Gastroesophageal sphincter (tissue), 4 donors: ENCODE results near the gene NELL1. TPM values are rescaled to one million over a fixed set of nuclear protein-coding genes. Genes with fewer than 3 reads are reported as not detected.

Experiments used
- ATAC-seq: fragments of 150-250 bp; one replicate; pipeline ENCODE4 v1.9.1; 2016; ENCODE audit warnings: mild to moderate bottlenecking, moderate library complexity
- H3K27ac ChIP-seq, 4 donors: fragments of 200-600 bp; sonication (generic) in 3 of 4; 1 replicate in 3 of 4; 2 replicates in 1 of 4; pipeline ENCODE4 v1.5.1; 2016 to 2019
- H3K27me3 ChIP-seq: fragments of 200-600 bp; sonication (generic); one replicate; pipeline ENCODE4 v1.5.1; 2019
- H3K36me3 ChIP-seq, 2 donors: fragments of 200-600 bp; sonication (generic); one replicate each; pipeline ENCODE4 v1.5.1; 2019; ENCODE audit warnings: control low read depth in 1 of 2
- H3K4me1 ChIP-seq, 3 donors: fragments of 200-600 bp; sonication (generic); 1 replicate in 2 of 3; 2 replicates in 1 of 3; pipeline ENCODE4 v1.5.1; 2016 to 2019; ENCODE audit warnings: control low read depth in 2 of 3
- H3K4me3 ChIP-seq, 2 donors: fragments of 200-600 bp; sonication (generic); one replicate each; pipeline ENCODE4 v1.5.1; 2019; ENCODE audit warnings: mild to moderate bottlenecking in 1 of 2, moderate library complexity in 1 of 2
- H3K9me3 ChIP-seq, 3 donors: fragments of 200-600 bp; sonication (generic); one replicate each; pipeline ENCODE4 v1.5.1; 2017 to 2019; ENCODE audit warnings: control low read depth in 2 of 3
- CTCF ChIP-seq, 4 experiments: fragments of 200-600 bp in 2 of 4; fragments of 450-650 bp in 2 of 4; sonication (generic) in 1 of 4; IDR thresholded peaks; one replicate each; pipeline ENCODE4 v1.5.1; 2017 to 2019; ENCODE audit warnings: antibody characterized with exemption in 4 of 4, mild to moderate bottlenecking in 2 of 4, moderate library complexity in 2 of 4
- EP300 ChIP-seq: sonication (generic); formaldehyde crosslinking; IDR thresholded peaks from one replicate; pipeline ENCODE4 v1.6.1; 2017; ENCODE audit warnings: antibody characterized with exemption, mild to moderate bottlenecking
- POLR2A ChIP-seq, 2 donors: fragments of 450-650 bp; IDR thresholded peaks; one replicate each; pipeline ENCODE4 v1.6.1; 2017; ENCODE audit warnings: antibody characterized with exemption in 2 of 2, mild to moderate bottlenecking in 2 of 2, moderate library complexity in 1 of 2
- POLR2AphosphoS5 ChIP-seq: sonication (generic); formaldehyde crosslinking; IDR thresholded peaks from one replicate; pipeline ENCODE4 v1.6.1; 2017; ENCODE audit warnings: antibody characterized with exemption
- WGBS, 2 donors: methylation state at CpG; one replicate each; pipeline ENCODE4 v1.1.5; 2018; ENCODE audit warnings: low coverage in 1 of 2; 5-methylcytosine and 5-hydroxymethylcytosine counted together
- total RNA-seq, 4 donors: library from RNA; depleted of rRNA; stranded (reverse); fragments of >200 nt; gene quantifications; one replicate each; pipeline ENCODE4 v1.1.0, GENCODE V29; 2016

NELL1 gene
- total RNA-seq, 4 donors from 2014 or later: 0.27 to 3.0 (median 1.5) TPM

GRCh38 chr11:20990447-20990846 is 321.1 kb downstream of the NELL1 start:
- TF ChIP-seq CTCF (IDR thresholded peaks at IDR 0.05) (no peak), POLR2A (IDR thresholded peaks at IDR 0.05) (no peak), EP300 (no peak), POLR2AphosphoS5 (no peak)
- Histone ChIP-seq H3K4me3 (no peak overlapping the region), H3K9me3 (no peaks in the 10 kb centered on the region), H3K36me3 (no peaks in the 10 kb centered on the region), H3K27ac (no peak overlapping the region), H3K27me3 (no peaks in the 10 kb centered on the region), H3K4me1 (no peaks in the 10 kb centered on the region)
- ATAC-seq: no peak
- WGBS, 2 donors: 40 to 63% methylated on average over 1 of the region's 1 CpG

- WGBS, 2 donors: 60 to 88% methylated on average over 4 to 6 of the region's 6 CpGs
- no peak for TF ChIP-seq POLR2AphosphoS5
- TF ChIP-seq POLR2A (IDR thresholded peaks at IDR 0.05): no peak
- TF ChIP-seq CTCF (IDR thresholded peaks at IDR 0.05): no peak
- TF ChIP-seq EP300: no peak
- H3K36me3 ChIP-seq: no peaks in the 10 kb centered on the region
- no peaks in the 10 kb centered on the region for H3K4me1 ChIP-seq
- no peak for ATAC-seq
- H3K27ac ChIP-seq: no peak overlapping the region
- no peaks in the 10 kb centered on the region for H3K27me3 ChIP-seq
- no peaks in the 10 kb centered on the region for H3K9me3 ChIP-seq
- H3K4me3 ChIP-seq: no peak overlapping the region
Observed at GRCh38 chr11:20991471-20991870, 322.1 kb downstream of the NELL1 start.

- H3K27me3 ChIP-seq: no peaks in the 10 kb centered on the region
- no peak overlapping the region for H3K4me3 ChIP-seq
- peaks cover 0 to 10% (median 0%) of the 10 kb centered on the region in 3 donors for H3K9me3 ChIP-seq
- H3K4me1 ChIP-seq: no peaks in the 10 kb centered on the region
- H3K36me3 ChIP-seq: no peaks in the 10 kb centered on the region
- no peak overlapping the region for H3K27ac ChIP-seq
- TF ChIP-seq POLR2A (IDR thresholded peaks at IDR 0.05): no peak
- no peak for TF ChIP-seq CTCF (IDR thresholded peaks at IDR 0.05)
- no peak for TF ChIP-seq EP300
- TF ChIP-seq POLR2AphosphoS5: no peak
- WGBS, 2 donors: 43 to 77% methylated on average over 1 to 3 of the region's 3 CpGs
- ATAC-seq: no peak
Observed at GRCh38 chr11:21007297-21007696, 337.9 kb downstream of the NELL1 start.

- H3K4me1 ChIP-seq: no peaks in the 10 kb centered on the region
- WGBS, 2 donors: 35 to 56% methylated on average over 3 of the region's 3 CpGs
- H3K36me3 ChIP-seq: no peaks in the 10 kb centered on the region
- H3K4me3 ChIP-seq: no peak overlapping the region
- no peak overlapping the region for H3K27ac ChIP-seq
- no peaks in the 10 kb centered on the region for H3K9me3 ChIP-seq
- no peak for TF ChIP-seq POLR2A (IDR thresholded peaks at IDR 0.05)
- H3K27me3 ChIP-seq: no peaks in the 10 kb centered on the region
- no peak for ATAC-seq
Observed at GRCh38 chr11:21018248-21018647, 348.9 kb downstream of the NELL1 start.

- H3K27ac ChIP-seq: no peak overlapping the region
- H3K4me3 ChIP-seq: no peak overlapping the region
- H3K36me3 ChIP-seq: no peaks in the 10 kb centered on the region
- H3K4me1 ChIP-seq: no peaks in the 10 kb centered on the region
- TF ChIP-seq POLR2A (IDR thresholded peaks at IDR 0.05): no peak
- no peak for TF ChIP-seq CTCF (IDR thresholded peaks at IDR 0.05)
- TF ChIP-seq EP300: no peak
- TF ChIP-seq POLR2AphosphoS5: no peak
- no peaks in the 10 kb centered on the region for H3K9me3 ChIP-seq
- 45 to 63% methylated on average over 1 of the region's 1 CpG for WGBS, 2 donors
- ATAC-seq: no peak
- no peaks in the 10 kb centered on the region for H3K27me3 ChIP-seq
Observed at GRCh38 chr11:21026685-21027084, 357.3 kb downstream of the NELL1 start.
